Ishikawa (cell line): ENCODE data around the gene CAMK1D.

Experiments used
- CEBPB ChIP-seq: IDR thresholded peaks from 2 replicates; pipeline ENCODE4 v1.6.1; 2012
- EGR1 ChIP-seq: IDR thresholded peaks from 2 replicates; pipeline ENCODE4 v1.6.1; 2012
- EP300 ChIP-seq: IDR thresholded peaks from 2 replicates; pipeline ENCODE4 v1.6.1; 2012; ENCODE audit warnings: borderline replicate concordance
- FOXM1 ChIP-seq: IDR thresholded peaks from 2 replicates; pipeline ENCODE4 v1.6.1; 2012; ENCODE audit warnings: low read depth, borderline replicate concordance
- MAX ChIP-seq: IDR thresholded peaks from 2 replicates; pipeline ENCODE4 v1.6.1; 2012
- RAD21 ChIP-seq: IDR thresholded peaks from 2 replicates; pipeline ENCODE4 v1.6.1; 2012; ENCODE audit warnings: low read depth
- REST ChIP-seq: IDR thresholded peaks from 2 replicates; pipeline ENCODE4 v1.6.1; 2012; ENCODE audit warnings: low read depth, mild to moderate bottlenecking
- TAF1 ChIP-seq: IDR thresholded peaks from 2 replicates; pipeline ENCODE4 v1.6.1; 2012; ENCODE audit warnings: low read depth, mild to moderate bottlenecking
- TCF12 ChIP-seq: IDR thresholded peaks from 2 replicates; pipeline ENCODE4 v1.6.1; 2012; ENCODE audit warnings: low read depth
- ZBTB7A ChIP-seq: IDR thresholded peaks from 2 replicates; pipeline ENCODE4 v1.6.1; 2012; ENCODE audit warnings: low read depth

GRCh38 chr10:12877150-12877549 is 527.8 kb downstream of the CAMK1D start:
- TF ChIP-seq EP300: no peak
- no peak for TF ChIP-seq RAD21
- TF ChIP-seq CEBPB: no peak
- no peak for TF ChIP-seq FOXM1
- no peak for TF ChIP-seq ZBTB7A
- no peak for TF ChIP-seq TCF12
- no peak for TF ChIP-seq TAF1
- no peak for TF ChIP-seq MAX
- no peak for TF ChIP-seq REST
- no peak for TF ChIP-seq EGR1
